ENCODE data around the gene SDR42E1. TPM values are rescaled to one million over a fixed set of nuclear protein-coding genes. Genes with fewer than 3 reads are reported as not detected.

The SDR42E1 gene
- total RNA-seq, 1 experiment from 2014 or later: 17.4 TPM

DNA sequence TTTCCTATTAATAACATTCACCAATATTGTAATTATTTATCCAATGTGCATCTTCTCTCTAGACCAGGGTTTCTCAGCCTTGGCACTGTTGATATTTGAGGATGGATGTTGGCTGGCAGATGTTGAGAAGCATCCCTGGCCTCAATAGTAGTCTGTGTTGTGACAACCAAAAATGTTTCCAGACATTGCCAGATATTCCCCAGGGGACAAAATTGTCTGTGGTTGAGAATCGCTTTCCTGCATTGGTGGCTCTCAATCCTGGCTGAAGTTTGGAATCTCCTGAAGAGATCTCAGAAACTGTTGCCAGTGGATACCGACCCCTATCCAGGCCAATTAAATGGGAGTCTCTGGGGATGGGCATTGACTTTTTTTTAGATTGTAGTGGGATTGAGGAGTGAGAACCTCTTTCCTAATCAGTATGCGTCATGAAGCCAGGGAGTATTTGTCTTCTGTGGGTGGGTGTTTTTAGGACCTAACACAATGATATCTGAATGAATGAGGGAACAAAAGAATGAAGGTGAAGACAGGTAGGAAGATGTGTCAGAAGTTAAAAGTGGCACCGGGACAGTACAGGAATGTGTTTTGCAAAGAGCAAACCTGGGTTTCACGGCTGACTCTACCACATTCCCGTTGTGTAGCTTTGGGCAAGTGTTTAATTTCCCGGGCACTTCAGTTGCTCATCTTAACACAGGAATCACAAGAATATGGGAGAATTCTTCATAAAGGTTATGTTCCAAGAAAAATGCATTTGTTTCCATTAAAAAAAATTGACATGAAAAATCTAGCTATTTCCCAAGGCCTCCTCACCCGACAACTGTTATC is 48.1 kb upstream of the SDR42E1 start (continued):
- TF ChIP-seq FOSL1 (IDR thresholded peaks at IDR 0.05; ENCODE audit: low read depth): no peak
- TF ChIP-seq RAD21 (IDR thresholded peaks at IDR 0.05; ENCODE audit: low read depth): no peak
- no peak for TF ChIP-seq SP1 (IDR thresholded peaks at IDR 0.05; ENCODE audit: low read depth)
- TF ChIP-seq MAX (IDR thresholded peaks at IDR 0.05): no peak
- TF ChIP-seq ELF1 (IDR thresholded peaks at IDR 0.05; ENCODE audit: borderline replicate concordance, low read depth): no peak
- TF ChIP-seq CEBPB (IDR thresholded peaks at IDR 0.05; ENCODE audit: low read depth): no peak
- no peak for TF ChIP-seq ZFX (IDR thresholded peaks at IDR 0.05)
- TF ChIP-seq EZH2 (IDR thresholded peaks at IDR 0.05): no peak

- ChIA-PET CTCF (no interaction called here), RAD21 (ENCODE audit: low non-redundant PET in 1 of 2, low total read pairs in 2 of 2, uncharacterized antibody in 2 of 2, unreplicated experiment in 2 of 2) (interaction anchor here in 1 of 2 experiments (0.7 kb wide), 1 partner anchor 9 kb away, joined by 3 read pairs; no protein-coding TSS in a partner anchor), POLR2A (no interaction called here)
- Histone ChIP-seq H3K4me3 (replicated peaks in 1 of 2; ENCODE audit: low read depth in 1 of 2, low read length in 2 of 2) (no peak overlapping the region), H3K36me3 (ENCODE audit: control insufficient read depth in 1 of 2, insufficient read depth in 2 of 2, low read length in 2 of 2) (no peaks in the 10 kb centered on the region), H3K27ac (ENCODE audit: low read depth, low read length) (no peak overlapping the region), H2AFZ (ENCODE audit: low read depth, low read length, poor library complexity, severe bottlenecking) (no peak overlapping the region), H3K9me3 (ENCODE audit: control insufficient read depth in 1 of 2, insufficient read depth in 1 of 2, low read depth in 1 of 2, low read length in 2 of 2) (no peaks in the 10 kb centered on the region), H3K9me2 (ENCODE audit: insufficient read depth) (no peaks in the 10 kb centered on the region), H3K4me1 (ENCODE audit: control insufficient read depth in 1 of 2, insufficient read depth in 2 of 2, low read length in 2 of 2) (no peaks in the 10 kb centered on the region), H3K79me2 (ENCODE audit: insufficient read depth, low read length) (no peaks in the 10 kb centered on the region), H3K4me2 (ENCODE audit: low read length) (no peak overlapping the region), H3K9ac (ENCODE audit: low read length) (no peak overlapping the region), H4K20me1 (ENCODE audit: insufficient read depth) (no peaks in the 10 kb centered on the region), H3K27me3 (ENCODE audit: insufficient read depth, low read length) (peaks cover 63% of the 10 kb centered on the region)
- TF ChIP-seq CEBPB (IDR thresholded peaks at IDR 0.05; ENCODE audit: low read depth): no peak
- TF ChIP-seq ZBTB33 (IDR thresholded peaks at IDR 0.05; ENCODE audit: extremely low read depth, insufficient replicate concordance, low read length): no peak
- TF ChIP-seq CBX3 (IDR thresholded peaks at IDR 0.05; ENCODE audit: low read depth): no peak
- no peak for TF ChIP-seq POLR2A (IDR thresholded peaks at IDR 0.05; ENCODE audit: borderline replicate concordance, extremely low read depth, insufficient read depth, insufficient read length)
- TF ChIP-seq ZFX (IDR thresholded peaks at IDR 0.05): no peak
- TF ChIP-seq EZH2phosphoT487 (IDR thresholded peaks at IDR 0.05; ENCODE audit: borderline replicate concordance): no peak
- no peak for TF ChIP-seq YY1 (IDR thresholded peaks at IDR 0.05; ENCODE audit: extremely low read depth, insufficient replicate concordance, low read depth, low read length)
- TF ChIP-seq FOSL1 (IDR thresholded peaks at IDR 0.05; ENCODE audit: low read depth): no peak
- TF ChIP-seq SP1 (IDR thresholded peaks at IDR 0.05; ENCODE audit: low read depth): no peak
- no peak for TF ChIP-seq POLR2AphosphoS5 (IDR thresholded peaks at IDR 0.05; ENCODE audit: low read depth, low read length)
- BruUV-seq (replicated peaks): no TSS peak
- DNase-seq (ENCODE audit: low read depth, low spot score) (no peak), ATAC-seq (no peak)
- intact Hi-C loops (cut with micrococcal nuclease): no loop called here
Observed at GRCh38 chr16:82056550-82056896, 45.3 kb upstream of the SDR42E1 start.
